ENCODE results near the gene CSRNP3.

GRCh38 chr2:165467921-165468320 is 1.6 kb upstream of the CSRNP3 start:
- no peak for TF ChIP-seq CTCF (IDR thresholded peaks at IDR 0.05)
- TF ChIP-seq POLR2A (IDR thresholded peaks at IDR 0.05) = no peak
